Measurements from ENCODE around the gene LRMDA.

The LRMDA gene

DNA sequence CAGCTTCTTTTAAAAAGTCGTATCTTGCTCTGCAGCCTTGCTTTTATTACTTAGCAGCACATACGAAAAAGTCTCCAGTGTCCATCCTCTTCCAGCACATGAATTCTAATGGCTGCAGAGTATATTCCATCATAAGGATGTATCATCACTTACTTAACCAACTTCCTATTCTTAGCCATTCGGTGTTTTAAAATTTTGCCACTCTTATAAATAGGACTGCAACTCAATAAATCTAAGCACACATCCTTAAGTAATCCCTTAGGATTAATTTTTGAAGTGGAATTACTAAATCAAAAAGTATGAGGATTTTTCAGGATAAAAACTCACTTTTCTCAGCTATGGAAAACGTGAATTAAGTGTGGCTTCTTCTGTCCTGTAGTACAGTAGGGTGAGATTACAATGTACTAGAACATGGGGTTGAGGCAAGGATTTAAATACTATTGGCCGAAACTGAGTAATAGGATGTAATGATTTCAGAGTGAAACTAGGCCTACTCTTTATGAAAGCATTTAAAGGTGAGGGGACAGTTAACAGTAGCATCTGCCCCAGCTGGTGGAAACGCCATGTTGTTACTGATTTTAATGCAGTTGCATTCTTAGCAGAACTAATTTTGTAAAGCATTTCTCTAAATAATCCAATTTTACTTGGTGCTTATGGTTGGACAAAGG is 1035.5 kb downstream of the LRMDA start:
- no peaks in the 10 kb centered on the region for H3K9me3 ChIP-seq (ENCODE audit: control insufficient read depth, insufficient read depth, low read depth, low read length)
- H3K27me3 ChIP-seq (ENCODE audit: control insufficient read depth, insufficient read depth, low read length): no peaks in the 10 kb centered on the region
- no peaks in the 10 kb centered on the region for H3K36me3 ChIP-seq (ENCODE audit: control insufficient read depth, insufficient read depth, low read length)
- H3K4me3 ChIP-seq (ENCODE audit: low read depth, low read length): no peak overlapping the region
- H3K27ac ChIP-seq (ENCODE audit: low read depth, low read length): no peak overlapping the region
- no peak overlapping the region for H3K9ac ChIP-seq (ENCODE audit: low read length)
- H3K4me1 ChIP-seq (ENCODE audit: control insufficient read depth, insufficient read depth, low read length): no peaks in the 10 kb centered on the region

DNA sequence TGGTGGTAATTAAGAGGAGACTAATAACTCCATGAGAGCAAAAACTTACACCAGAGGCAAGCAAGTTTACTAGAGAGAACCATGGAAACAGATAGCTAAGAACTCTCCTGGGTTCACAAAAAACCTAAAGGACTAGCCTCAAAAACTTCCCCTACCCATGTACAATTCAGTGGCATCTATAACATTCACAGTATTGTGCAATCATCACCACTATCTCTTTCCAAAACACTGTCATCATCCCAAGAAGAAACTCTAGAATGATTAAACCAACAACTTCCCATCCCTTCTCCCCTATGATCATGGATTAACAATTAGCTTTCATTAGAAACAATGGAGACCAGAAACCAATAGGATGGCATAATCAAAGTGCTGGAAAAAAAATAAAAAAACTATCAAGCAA is 1038.3 kb downstream of the LRMDA start:
- no peak overlapping the region for H3K27ac ChIP-seq (ENCODE audit: low read depth, low read length)
- H3K27me3 ChIP-seq (ENCODE audit: control insufficient read depth, insufficient read depth, low read length): no peaks in the 10 kb centered on the region
- no peak overlapping the region for H3K9ac ChIP-seq (ENCODE audit: low read length)
- H3K36me3 ChIP-seq (ENCODE audit: control insufficient read depth, insufficient read depth, low read length): no peaks in the 10 kb centered on the region
- no peaks in the 10 kb centered on the region for H3K4me1 ChIP-seq (ENCODE audit: control insufficient read depth, insufficient read depth, low read length)
- no peak overlapping the region for H3K4me3 ChIP-seq (ENCODE audit: low read depth, low read length)
- H3K9me3 ChIP-seq (ENCODE audit: control insufficient read depth, insufficient read depth, low read depth, low read length): no peaks in the 10 kb centered on the region

DNA sequence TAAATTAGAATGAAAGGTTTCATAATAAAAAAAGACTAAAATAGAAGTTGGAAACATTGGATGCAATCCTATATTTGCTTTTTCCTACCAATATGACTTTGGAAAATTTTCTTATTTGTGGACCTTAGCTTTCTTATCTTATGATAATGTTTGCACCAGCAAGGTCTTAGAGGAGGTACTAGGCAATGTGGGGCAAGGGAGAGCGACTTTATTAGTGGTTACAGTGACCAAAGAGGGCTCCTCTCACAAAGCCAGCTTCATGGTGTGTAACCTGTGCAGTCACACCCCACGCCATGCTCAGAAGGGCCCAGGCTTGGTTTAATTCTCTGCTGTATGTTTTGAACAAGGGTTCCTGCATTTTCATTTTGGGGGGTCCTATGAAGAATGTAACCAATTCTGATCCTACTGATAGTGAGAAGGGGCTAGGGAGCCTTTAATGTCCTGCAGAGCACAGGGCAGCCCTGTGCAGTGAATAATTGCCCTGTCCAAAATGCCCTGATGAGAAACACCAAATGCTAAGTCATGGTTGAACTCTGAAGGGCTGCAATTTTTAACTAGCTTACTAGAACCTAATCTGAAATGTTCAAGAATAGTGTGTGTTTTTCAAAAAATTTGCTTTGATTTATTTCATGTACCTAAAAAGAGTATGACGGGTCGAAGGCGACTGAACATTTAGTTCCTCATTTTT is 1047.8 kb downstream of the LRMDA start:
- H3K4me3 ChIP-seq (ENCODE audit: low read depth, low read length): no peak overlapping the region
- no peak overlapping the region for H3K27ac ChIP-seq (ENCODE audit: low read depth, low read length)
- H3K36me3 ChIP-seq (ENCODE audit: control insufficient read depth, insufficient read depth, low read length): no peaks in the 10 kb centered on the region
- no peak overlapping the region for H3K9ac ChIP-seq (ENCODE audit: low read length)
- no peaks in the 10 kb centered on the region for H3K4me1 ChIP-seq (ENCODE audit: control insufficient read depth, insufficient read depth, low read length)
- H3K9me3 ChIP-seq (ENCODE audit: control insufficient read depth, insufficient read depth, low read depth, low read length): no peaks in the 10 kb centered on the region
- H3K27me3 ChIP-seq (ENCODE audit: control insufficient read depth, insufficient read depth, low read length): no peaks in the 10 kb centered on the region

DNA sequence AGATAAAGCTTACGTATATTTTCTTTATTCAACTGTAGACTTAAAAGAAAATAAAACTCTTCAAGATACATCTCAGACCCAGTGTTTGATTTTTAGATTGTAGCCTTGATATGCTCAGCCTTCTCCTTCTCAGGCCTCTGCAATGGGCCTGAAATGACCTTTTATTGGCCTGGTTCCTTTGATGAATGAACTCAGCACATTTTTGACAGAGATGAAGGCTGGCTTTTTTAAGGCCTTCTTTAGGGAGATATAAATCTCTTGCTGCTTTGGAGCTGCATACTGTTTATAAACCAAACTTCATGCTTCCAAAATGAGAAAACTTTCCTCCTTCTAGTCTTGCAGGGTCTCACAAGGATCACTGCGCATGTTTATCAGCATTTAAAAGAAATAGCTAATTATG is 1049.8 kb downstream of the LRMDA start:
- Histone ChIP-seq H3K27me3 (ENCODE audit: control insufficient read depth, insufficient read depth, low read length) (no peaks in the 10 kb centered on the region), H3K4me1 (ENCODE audit: control insufficient read depth, insufficient read depth, low read length) (no peaks in the 10 kb centered on the region), H3K27ac (ENCODE audit: low read depth, low read length) (no peak overlapping the region), H3K9me3 (ENCODE audit: control insufficient read depth, insufficient read depth, low read depth, low read length) (no peaks in the 10 kb centered on the region), H3K36me3 (ENCODE audit: control insufficient read depth, insufficient read depth, low read length) (no peaks in the 10 kb centered on the region), H3K4me3 (ENCODE audit: low read depth, low read length) (no peak overlapping the region), H3K9ac (ENCODE audit: low read length) (no peak overlapping the region)

DNA sequence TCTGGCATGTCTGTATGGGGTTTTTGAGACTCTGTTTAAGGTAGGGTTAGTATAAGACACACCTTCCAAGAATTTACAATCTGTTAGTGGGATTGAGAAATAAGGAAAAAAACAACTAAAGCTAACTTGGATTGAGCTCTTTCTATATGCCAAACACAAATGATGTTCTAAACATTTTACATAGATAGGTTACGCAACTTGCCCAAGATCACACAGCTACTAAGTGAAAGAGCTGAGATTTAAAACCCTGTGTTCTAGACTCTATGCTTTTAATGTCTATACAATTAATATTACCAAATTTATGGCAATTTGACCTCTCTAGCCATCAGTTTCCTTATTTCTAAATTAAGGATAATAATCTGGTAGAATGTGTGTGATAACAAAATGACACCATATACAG is 1056.2 kb downstream of the LRMDA start:
- H3K27ac ChIP-seq (ENCODE audit: low read depth, low read length): no peak overlapping the region
- H3K9me3 ChIP-seq (ENCODE audit: control insufficient read depth, insufficient read depth, low read depth, low read length): peaks cover 8% of the 10 kb centered on the region

DNA sequence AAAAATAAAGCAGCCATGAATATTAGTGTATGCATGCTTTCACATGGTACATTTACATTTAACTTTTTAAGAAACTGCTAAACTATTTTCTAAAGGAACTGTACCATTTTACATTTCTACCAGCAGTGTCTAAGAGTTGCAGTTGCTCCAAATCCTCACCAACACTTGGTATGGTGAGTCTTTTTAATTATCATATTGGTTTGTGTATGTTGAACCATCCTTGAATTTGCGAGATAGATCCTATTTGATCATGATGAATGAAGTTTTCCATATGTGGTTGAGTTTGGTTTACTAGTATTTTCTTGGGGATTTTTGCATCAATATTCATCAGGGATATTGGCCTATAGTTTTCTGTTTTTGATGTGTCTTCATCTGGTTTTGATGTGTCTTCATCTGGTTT is 1057.2 kb downstream of the LRMDA start:
- no peak overlapping the region for H3K27ac ChIP-seq (ENCODE audit: low read depth, low read length)
- peaks cover 17% of the 10 kb centered on the region for H3K9me3 ChIP-seq (ENCODE audit: control insufficient read depth, insufficient read depth, low read depth, low read length)
- no peaks in the 10 kb centered on the region for H3K36me3 ChIP-seq (ENCODE audit: control insufficient read depth, insufficient read depth, low read length)
- no peaks in the 10 kb centered on the region for H3K27me3 ChIP-seq (ENCODE audit: control insufficient read depth, insufficient read depth, low read length)
- H3K4me3 ChIP-seq (ENCODE audit: low read depth, low read length): no peak overlapping the region
- no peaks in the 10 kb centered on the region for H3K4me1 ChIP-seq (ENCODE audit: control insufficient read depth, insufficient read depth, low read length)
- no peak overlapping the region for H3K9ac ChIP-seq (ENCODE audit: low read length)

More for the DNA sequence above, 1056.2 kb downstream of the LRMDA start:
- H3K4me3 ChIP-seq (ENCODE audit: low read depth, low read length): no peak overlapping the region
- H3K9ac ChIP-seq (ENCODE audit: low read length): no peak overlapping the region
- H3K27me3 ChIP-seq (ENCODE audit: control insufficient read depth, insufficient read depth, low read length): no peaks in the 10 kb centered on the region
- no peaks in the 10 kb centered on the region for H3K4me1 ChIP-seq (ENCODE audit: control insufficient read depth, insufficient read depth, low read length)
- no peaks in the 10 kb centered on the region for H3K36me3 ChIP-seq (ENCODE audit: control insufficient read depth, insufficient read depth, low read length)

- no peak overlapping the region for H3K4me3 ChIP-seq (ENCODE audit: low read depth, low read length)
- no peak overlapping the region; the same call in 1 of the 2 replicates for H3K27ac ChIP-seq (ENCODE audit: low read depth, low read length)
- H3K27me3 ChIP-seq (ENCODE audit: control insufficient read depth, insufficient read depth, low read length): no peaks in the 10 kb centered on the region
- H3K36me3 ChIP-seq (ENCODE audit: control insufficient read depth, insufficient read depth, low read length): no peaks in the 10 kb centered on the region
- H3K9me3 ChIP-seq (ENCODE audit: control insufficient read depth, insufficient read depth, low read depth, low read length): peaks cover 17% of the 10 kb centered on the region
- no peaks in the 10 kb centered on the region; the same call in 1 of the 2 replicates for H3K4me1 ChIP-seq (ENCODE audit: control insufficient read depth, insufficient read depth, low read length)
- no peak overlapping the region for H3K9ac ChIP-seq (ENCODE audit: low read length)
Measured at GRCh38 chr10:76491216-76491615, 1059.8 kb downstream of the LRMDA start.

DNA sequence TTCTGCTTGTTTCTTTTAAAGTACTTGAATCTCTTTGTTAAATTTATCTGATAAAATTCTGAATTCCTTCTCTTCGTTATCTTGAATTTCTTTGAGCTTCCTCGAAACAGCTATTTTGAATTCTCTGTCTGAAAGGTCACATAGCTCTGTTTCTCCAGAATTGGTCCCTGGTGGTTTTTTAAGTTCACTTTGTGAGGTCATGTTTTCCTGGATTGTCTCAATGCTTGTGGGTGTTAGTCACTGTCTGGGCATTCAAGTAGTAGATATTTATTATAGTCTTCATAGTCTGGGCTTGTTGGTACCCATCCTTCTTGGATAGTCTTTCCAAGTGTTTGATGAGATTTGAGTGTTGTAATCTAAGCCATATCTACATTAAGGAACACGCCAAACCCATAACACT is 1060.6 kb downstream of the LRMDA start:
- Histone ChIP-seq H3K27ac (ENCODE audit: low read depth, low read length) (no peak overlapping the region), H3K9me3 (ENCODE audit: control insufficient read depth, insufficient read depth, low read depth, low read length) (peaks cover 17% of the 10 kb centered on the region), H3K27me3 (ENCODE audit: control insufficient read depth, insufficient read depth, low read length) (no peaks in the 10 kb centered on the region), H3K36me3 (ENCODE audit: control insufficient read depth, insufficient read depth, low read length) (no peaks in the 10 kb centered on the region), H3K4me1 (ENCODE audit: control insufficient read depth, insufficient read depth, low read length) (peaks cover 6% of the 10 kb centered on the region; the same call in 1 of the 2 replicates), H3K4me3 (ENCODE audit: low read depth, low read length) (no peak overlapping the region), H3K9ac (ENCODE audit: low read length) (no peak overlapping the region)

GRCh38 chr10:76492678-76493472 is 1061.5 kb downstream of the LRMDA start:
- H3K9me3 ChIP-seq (ENCODE audit: control insufficient read depth, insufficient read depth, low read depth, low read length): peaks cover 17% of the 10 kb centered on the region
- H3K4me1 ChIP-seq (ENCODE audit: control insufficient read depth, insufficient read depth, low read length): peaks cover 6% of the 10 kb centered on the region; the same call in 1 of the 2 replicates
- H3K9ac ChIP-seq (ENCODE audit: low read length): no peak overlapping the region
- no peaks in the 10 kb centered on the region for H3K36me3 ChIP-seq (ENCODE audit: control insufficient read depth, insufficient read depth, low read length)
- no peaks in the 10 kb centered on the region for H3K27me3 ChIP-seq (ENCODE audit: control insufficient read depth, insufficient read depth, low read length)
- no peak overlapping the region for H3K4me3 ChIP-seq (ENCODE audit: low read depth, low read length)
- no peak overlapping the region for H3K27ac ChIP-seq (ENCODE audit: low read depth, low read length)

GRCh38 chr10:76497666-76498065 is 1066.2 kb downstream of the LRMDA start:
- no peaks in the 10 kb centered on the region for H3K27me3 ChIP-seq (ENCODE audit: control insufficient read depth, insufficient read depth, low read length)
- H3K4me3 ChIP-seq (ENCODE audit: low read depth, low read length): no peak overlapping the region
- H3K4me1 ChIP-seq (ENCODE audit: control insufficient read depth, insufficient read depth, low read length): peaks cover 6% of the 10 kb centered on the region; the same call in 1 of the 2 replicates
- no peak overlapping the region for H3K9ac ChIP-seq (ENCODE audit: low read length)
- peaks cover 8% of the 10 kb centered on the region for H3K9me3 ChIP-seq (ENCODE audit: control insufficient read depth, insufficient read depth, low read depth, low read length)
- no peak overlapping the region for H3K27ac ChIP-seq (ENCODE audit: low read depth, low read length)
- no peaks in the 10 kb centered on the region for H3K36me3 ChIP-seq (ENCODE audit: control insufficient read depth, insufficient read depth, low read length)

GRCh38 chr10:76504823-76505222 is 1073.4 kb downstream of the LRMDA start:
- Histone ChIP-seq H3K9ac (ENCODE audit: low read length) (no peak overlapping the region), H3K4me3 (ENCODE audit: low read depth, low read length) (no peak overlapping the region), H3K4me1 (ENCODE audit: control insufficient read depth, insufficient read depth, low read length) (no peaks in the 10 kb centered on the region), H3K9me3 (ENCODE audit: control insufficient read depth, insufficient read depth, low read depth, low read length) (0 out of 2 replicates have a peak, but pooled peaks cover 3% of the 10 kb centered on the region), H3K27me3 (ENCODE audit: control insufficient read depth, insufficient read depth, low read length) (no peaks in the 10 kb centered on the region), H3K27ac (ENCODE audit: low read depth, low read length) (no peak overlapping the region), H3K36me3 (ENCODE audit: control insufficient read depth, insufficient read depth, low read length) (no peaks in the 10 kb centered on the region)

All from HUES6 (cell line).